Stimulated activated CD4-positive, alpha-beta T cell treated with anti-CD3 and anti-CD28 coated beads, Interleukin-12 subunit alpha, Interleukin-12 subunit beta, amount 100 ng/mL, for 48 hours (primary cell): Measurements from ENCODE around the gene MTRR.

Experiments
- DNase-seq, 3 donors: peaks; one replicate each; pipeline ENCODE4 v3.0.0-alpha.2; 2020; ENCODE audit warnings: low read depth in 2 of 3, low spot score in 1 of 3

The MTRR gene

GRCh38 chr5:7856855-7857254, 12.1 kb upstream of the MTRR start:
- no peak for DNase-seq

DNA sequence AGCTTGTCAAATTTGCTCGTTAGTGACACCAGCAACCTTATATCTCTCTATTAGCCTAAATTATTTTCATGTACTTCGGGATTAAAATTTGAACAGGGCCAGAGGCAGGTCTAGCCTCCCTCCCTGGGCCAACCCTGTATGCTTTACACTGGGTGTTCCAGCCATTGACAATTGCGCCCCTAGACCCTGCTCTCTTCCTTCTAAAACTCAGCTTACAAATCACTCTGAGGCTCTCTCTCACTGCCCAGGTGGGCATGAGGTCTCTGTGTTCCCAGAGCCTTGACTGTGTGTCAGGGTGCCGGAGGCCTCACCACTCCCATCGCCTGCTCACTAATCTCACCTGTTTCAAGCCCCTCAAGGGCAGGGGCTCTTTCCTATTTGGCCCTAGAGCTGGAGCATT, 11.6 kb upstream of the MTRR start:
- DNase-seq: no peak

GRCh38 chr5:7857926-7858632, 10.9 kb upstream of the MTRR start:
- no peak for DNase-seq

DNA sequence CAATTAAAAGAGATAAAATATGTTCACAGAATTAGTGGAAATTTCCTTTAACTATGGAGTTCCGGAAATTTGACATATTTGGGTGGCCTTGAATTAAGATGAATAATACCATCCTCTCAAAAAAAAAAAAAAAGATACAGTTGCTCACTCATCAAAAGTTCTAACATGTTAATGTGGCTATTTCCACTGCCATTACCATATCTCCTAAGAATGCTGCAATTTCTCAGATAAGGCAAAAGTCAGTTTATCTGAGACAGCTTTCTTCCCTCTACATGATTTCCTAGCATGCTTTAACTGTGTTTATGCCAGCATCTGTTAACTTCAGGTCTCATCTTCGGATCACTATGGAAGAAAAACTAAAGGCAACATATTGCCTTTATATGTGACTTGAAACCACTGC, 2.8 kb upstream of the MTRR start:
- DNase-seq: no peak

GRCh38 chr5:7867260-7867659, 1.7 kb upstream of the MTRR start:
- no peak for DNase-seq

GRCh38 chr5:7868427-7868772, 548 bp upstream of the MTRR start:
- no peak for DNase-seq

GRCh38 chr5:7869474-7870136, 657 bp downstream of the MTRR start:
- DNase-seq: peak in 1 of 3 donors; percentile 29

DNA sequence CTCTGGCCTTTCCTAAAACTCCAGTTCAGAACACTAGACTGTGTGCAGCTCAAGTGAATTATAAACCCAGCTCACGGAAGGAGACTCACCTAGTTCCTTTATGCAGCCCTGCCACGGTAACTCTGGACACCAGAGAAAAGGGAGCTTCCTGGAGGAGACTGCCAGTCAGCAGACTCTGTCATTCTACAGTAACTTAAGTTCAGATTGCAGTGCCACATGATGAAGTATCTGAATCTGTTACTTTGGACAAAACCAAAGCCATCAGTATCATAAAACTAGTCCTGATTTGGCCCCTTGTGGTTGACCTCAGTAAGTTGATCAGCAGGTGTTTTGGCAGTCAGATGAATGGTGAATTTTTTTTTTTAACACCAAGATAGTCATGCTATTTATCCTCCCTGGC, 2.7 kb downstream of the MTRR start:
- DNase-seq: no peak

GRCh38 chr5:7872517-7873130, 3.7 kb downstream of the MTRR start:
- no peak for DNase-seq

DNA sequence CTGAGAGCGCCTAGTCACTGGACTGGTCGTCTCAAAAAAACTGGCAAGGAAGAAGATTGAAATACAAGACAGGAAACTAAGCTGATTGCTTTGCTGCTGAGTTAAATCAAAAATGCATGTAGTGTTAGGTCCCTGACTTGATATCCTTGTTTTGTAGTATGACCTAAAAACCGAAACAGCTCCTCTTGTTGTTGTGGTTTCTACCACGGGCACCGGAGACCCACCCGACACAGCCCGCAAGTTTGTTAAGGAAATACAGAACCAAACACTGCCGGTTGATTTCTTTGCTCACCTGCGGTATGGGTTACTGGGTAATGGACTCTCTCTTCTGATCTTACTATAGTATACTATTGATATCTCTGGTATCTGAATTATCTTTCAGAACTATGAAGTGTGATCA, 4.3 kb downstream of the MTRR start:
- DNase-seq: peak in 1 of 3 donors; percentile 32

- DNase-seq: no peak
Measured at GRCh38 chr5:7874639-7875038, 5.7 kb downstream of the MTRR start.

DNA sequence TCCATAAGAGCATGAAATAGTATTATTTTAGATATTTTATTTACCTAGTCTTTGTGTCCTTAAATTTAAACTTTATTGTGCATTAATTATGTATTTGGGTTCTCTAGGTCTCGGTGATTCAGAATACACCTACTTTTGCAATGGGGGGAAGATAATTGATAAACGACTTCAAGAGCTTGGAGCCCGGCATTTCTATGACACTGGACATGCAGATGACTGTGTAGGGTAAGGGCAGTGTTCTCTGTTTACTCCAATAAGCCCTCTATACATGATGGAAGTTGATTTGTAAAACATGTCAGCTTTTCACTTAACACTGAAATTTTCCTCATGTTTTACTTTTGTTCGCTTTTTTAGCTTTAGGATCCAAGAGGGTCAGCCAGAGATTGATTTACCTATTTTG, 6.2 kb downstream of the MTRR start:
- DNase-seq: no peak

GRCh38 chr5:7876867-7877266, 7.9 kb downstream of the MTRR start:
- no peak for DNase-seq

GRCh38 chr5:7877851-7878250, 8.9 kb downstream of the MTRR start:
- DNase-seq: no peak

GRCh38 chr5:7878381-7878873, 9.5 kb downstream of the MTRR start:
- DNase-seq: no peak

- DNase-seq: no peak
Measured at GRCh38 chr5:7881091-7881490, 12.1 kb downstream of the MTRR start.

GRCh38 chr5:7881816-7882215, 12.9 kb downstream of the MTRR start:
- DNase-seq: no peak

- DNase-seq: no peak
Measured at GRCh38 chr5:7882926-7883325, 14.0 kb downstream of the MTRR start.

DNA sequence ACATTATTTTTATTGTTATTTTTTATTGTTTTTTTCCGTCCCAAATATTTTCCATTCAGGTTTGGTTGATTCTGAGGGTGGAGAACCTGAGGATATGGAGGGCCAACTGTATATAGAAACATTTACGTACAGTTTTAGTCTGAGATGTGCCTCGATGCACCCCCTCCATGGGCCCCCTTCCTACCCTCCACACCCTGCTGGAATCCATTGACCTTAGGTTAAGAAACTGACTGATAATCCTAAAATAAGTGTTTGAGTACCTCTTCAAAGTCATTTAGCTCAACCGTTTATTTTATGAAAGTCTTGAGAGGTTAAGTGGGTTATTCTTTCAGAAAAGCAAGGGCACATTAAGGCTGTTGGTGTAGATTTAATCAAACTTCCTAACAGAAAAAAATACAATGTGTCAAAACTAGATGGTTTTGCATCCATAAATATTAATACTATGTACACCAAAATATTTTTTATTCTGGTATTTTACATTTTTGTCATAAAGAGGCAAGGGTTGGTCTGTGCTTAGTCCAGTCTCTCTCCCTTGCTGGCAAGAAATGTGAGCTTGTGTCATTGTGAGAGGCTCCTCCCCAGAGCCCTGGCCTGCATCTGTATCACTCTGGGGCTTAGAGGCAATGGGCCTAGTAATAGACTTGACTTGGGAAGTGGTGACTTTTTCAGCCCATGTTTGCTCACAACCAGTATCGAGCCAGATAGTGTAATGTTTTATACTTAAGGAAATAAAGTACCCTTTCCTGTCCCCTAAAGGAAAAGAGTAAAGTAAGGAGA, 15.7 kb downstream of the MTRR start:
- DNase-seq: no peak

GRCh38 chr5:7886849-7887475, 18.0 kb downstream of the MTRR start:
- DNase-seq: no peak

DNA sequence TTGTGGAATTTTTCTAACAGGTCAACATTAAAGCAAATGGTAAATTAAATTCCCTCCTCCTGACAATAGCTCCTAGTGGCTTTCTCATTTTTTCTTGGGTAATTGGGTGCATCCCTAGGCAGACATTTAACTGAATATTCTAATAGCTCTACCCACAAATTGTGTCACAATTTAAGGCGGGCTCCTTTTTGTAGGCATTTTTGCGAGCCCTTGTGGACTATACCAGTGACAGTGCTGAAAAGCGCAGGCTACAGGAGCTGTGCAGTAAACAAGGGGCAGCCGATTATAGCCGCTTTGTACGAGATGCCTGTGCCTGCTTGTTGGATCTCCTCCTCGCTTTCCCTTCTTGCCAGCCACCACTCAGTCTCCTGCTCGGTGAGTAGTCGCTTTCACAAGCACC, 20.0 kb downstream of the MTRR start:
- DNase-seq: no peak
